HepG2 (cell line): ENCODE data around the gene MLLT10. TPM values are rescaled to one million over a fixed set of nuclear protein-coding genes. Genes with fewer than 3 reads are reported as not detected.
A peak's percentile ranks its signal among the peaks of the same experiment; 100 is the strongest.

ENCODE experiments used
- ATAC-seq: fragments of 200-7000 bp; cut with Tn5 transposase; 3 replicates; pipeline ENCODE4 v1.9.1; 2020; ENCODE audit warnings: mild to moderate bottlenecking, moderate library complexity
- BruUV-seq: library from RNA; stranded (reverse); fragments of 400-500 nt; replicated peaks from 2 replicates; lab custom pipeline; 2021; lab: Mats Ljungman, UMichigan
- CTCF ChIA-PET: fragments of 300-600 bp; formaldehyde crosslinking; extraction: SDS; loops from one replicate; lab custom pipeline; 2021; ENCODE audit warnings: low total read pairs, inconsistent platforms, low intra/inter-chr PET ratio; lab: Yijun Ruan, JAX
- POLR2A ChIA-PET: fragments of 350-600 bp; sonication (Branson Sonifier 250); formaldehyde crosslinking; loops from one replicate; lab custom pipeline; 2020; ENCODE audit warnings: antibody characterized with exemption, inconsistent platforms; lab: Yijun Ruan, JAX
- DNase-seq: peaks from one replicate; pipeline ENCODE4 v3.0.0-alpha.2; 2015; ENCODE audit warnings: low spot score
- FAIRE-seq: peaks from 3 replicates; lab custom pipeline; 2011; peaks lifted over from hg19 to GRCh38; lab: Jason Lieb, UNC
- H2AFZ ChIP-seq: one replicate; pipeline ENCODE4 v1.6.1; 2011; ENCODE audit warnings: low read length, inconsistent platforms
- H3K27ac ChIP-seq: fragments of 300-600 bp; 3 replicates; pipeline ENCODE4 v1.8.0; 2011; ENCODE audit warnings: mixed run types, mild to moderate bottlenecking, mixed read lengths, low read length, inconsistent platforms; ENCODE audit not compliant: insufficient read depth; ENCODE audit errors: extremely low read length
- H3K27me3 ChIP-seq, 2 experiments: fragments of 200-600 bp in 1 of 2; 2 replicates in 1 of 2; 3 replicates in 1 of 2; pipeline versions ENCODE4 v1.6.0 to v1.8.0; 2011; ENCODE audit warnings: low read length in 2 of 2, mild to moderate bottlenecking in 2 of 2, moderate library complexity in 2 of 2, inconsistent platforms in 1 of 2; ENCODE audit not compliant: insufficient read depth in 2 of 2, control insufficient read depth in 1 of 2
- H3K36me3 ChIP-seq, 2 experiments: fragments of 200-600 bp in 1 of 2; replicated peaks in 1 of 2; 2 replicates in 1 of 2; 3 replicates in 1 of 2; pipeline versions ENCODE4 v1.5.1 to v1.8.0; 2011; ENCODE audit warnings: low read length in 2 of 2, inconsistent platforms in 1 of 2; ENCODE audit not compliant: insufficient read depth in 2 of 2, control insufficient read depth in 1 of 2
- H3K4me1 ChIP-seq: 2 replicates; pipeline ENCODE4 v1.5.1; 2012; ENCODE audit warnings: low read length, inconsistent platforms; ENCODE audit not compliant: insufficient read depth
- H3K4me2 ChIP-seq: 2 replicates; pipeline ENCODE4 v1.6.0; 2011; ENCODE audit warnings: low read depth, low read length, inconsistent platforms
- H3K4me3 ChIP-seq, 3 experiments: fragments of 200-600 bp in 1 of 3; sonication (generic), shearing (Covaris generic) in 1 of 3; replicated peaks in 1 of 3; 2 replicates each; pipeline ENCODE4 v1.5.1; 2011 to 2016; ENCODE audit warnings: low read length in 3 of 3, inconsistent platforms in 2 of 3, low read depth in 2 of 3, mild to moderate bottlenecking in 2 of 3, control low read depth in 1 of 3, mixed read lengths in 1 of 3; ENCODE audit not compliant: insufficient read depth in 1 of 3
- H3K79me2 ChIP-seq: one replicate; pipeline ENCODE4 v1.6.1; 2011; ENCODE audit warnings: low read length, inconsistent platforms; ENCODE audit not compliant: insufficient read depth
- H3K9ac ChIP-seq: 2 replicates; pipeline ENCODE4 v1.6.0; 2011; ENCODE audit warnings: mild to moderate bottlenecking, low read depth, low read length, inconsistent platforms; ENCODE audit not compliant: insufficient read depth
- H3K9me3 ChIP-seq: 2 replicates; pipeline ENCODE4 v1.5.1; 2012; ENCODE audit warnings: mild to moderate bottlenecking, low read length
- H4K20me1 ChIP-seq: 2 replicates; pipeline ENCODE4 v1.6.0; 2011; ENCODE audit warnings: inconsistent platforms, mild to moderate bottlenecking, low read length, moderate library complexity; ENCODE audit not compliant: insufficient read depth
- ETV6 ChIP-seq: sonication (generic); formaldehyde crosslinking; conservative IDR thresholded peaks from 2 replicates; pipeline ENCODE4 v1.4.0; 2020; ENCODE audit warnings: missing genetic modification reagents
- FOXA1 ChIP-seq, 2 experiments: fragments of 450-650 bp in 1 of 2; sonication (generic) in 1 of 2; formaldehyde crosslinking in 1 of 2; IDR thresholded peaks; 2 replicates each; pipeline versions ENCODE4 v1.4.0 to v1.6.1; 2016 to 2020; ENCODE audit warnings: missing genetic modification reagents in 1 of 2
- GLI4 ChIP-seq: sonication (generic); formaldehyde crosslinking; IDR thresholded peaks from 2 replicates; pipeline ENCODE4 v1.5.1; 2020; ENCODE audit warnings: missing genetic modification reagents, mild to moderate bottlenecking, moderate library complexity, borderline replicate concordance
- HNF4G ChIP-seq, 2 experiments: sonication (generic) in 1 of 2; formaldehyde crosslinking in 1 of 2; IDR thresholded peaks; 2 replicates each; pipeline versions ENCODE4 v1.4.0 to v1.6.1; 2011 to 2020; ENCODE audit warnings: borderline replicate concordance in 2 of 2, low read depth in 2 of 2, mild to moderate bottlenecking in 2 of 2, low read length in 1 of 2, missing genetic modification reagents in 1 of 2, moderate library complexity in 1 of 2
- NCOA2 ChIP-seq: sonication (generic); formaldehyde crosslinking; IDR thresholded peaks from 2 replicates; pipeline ENCODE4 v1.8.0; 2022; ENCODE audit warnings: inconsistent platforms
- NFE2 ChIP-seq: sonication (generic); formaldehyde crosslinking; IDR thresholded peaks from 2 replicates; pipeline ENCODE4 v1.4.0; 2020; ENCODE audit warnings: missing genetic modification reagents
- NFRKB ChIP-seq: fragments of 450-650 bp; IDR thresholded peaks from 2 replicates; pipeline ENCODE4 v1.6.1; 2017
- PLRG1 ChIP-seq: fragments of 450-650 bp; conservative IDR thresholded peaks from 2 replicates; pipeline ENCODE4 v1.6.1; 2016
- POLR2A ChIP-seq, 2 experiments: IDR thresholded peaks; 2 replicates each; pipeline ENCODE4 v1.6.1; 2011; ENCODE audit warnings: low read depth in 2 of 2, low read length in 2 of 2, mild to moderate bottlenecking in 1 of 2, moderate library complexity in 1 of 2; ENCODE audit not compliant: insufficient read depth in 1 of 2
- RFX3 ChIP-seq: IDR thresholded peaks from 2 replicates; pipeline ENCODE4 v1.6.1; 2016; ENCODE audit warnings: missing biosample characterization, missing genetic modification reagents
- SAFB2 ChIP-seq: sonication (generic); formaldehyde crosslinking; IDR thresholded peaks from 2 replicates; pipeline ENCODE4 v1.5.1; 2020; ENCODE audit warnings: missing genetic modification reagents, low read depth, mild to moderate bottlenecking, borderline replicate concordance
- SALL2 ChIP-seq: sonication (generic); formaldehyde crosslinking; IDR thresholded peaks from 2 replicates; pipeline ENCODE4 v1.8.1; 2023; ENCODE audit warnings: mild to moderate bottlenecking, missing genetic modification reagents, inconsistent platforms
- TCF7 ChIP-seq: sonication (generic); IDR thresholded peaks from 2 replicates; pipeline ENCODE4 v1.6.1; 2016; ENCODE audit warnings: antibody characterized with exemption, low read depth
- TOPORS ChIP-seq: sonication (generic); formaldehyde crosslinking; IDR thresholded peaks from 2 replicates; pipeline ENCODE4 v1.8.0; 2023; ENCODE audit warnings: mild to moderate bottlenecking, missing genetic modification reagents
- ZFP36L1 ChIP-seq: sonication (generic); formaldehyde crosslinking; IDR thresholded peaks from 2 replicates; pipeline ENCODE4 v1.8.0; 2022; ENCODE audit warnings: mild to moderate bottlenecking, missing genetic modification reagents, moderate library complexity
- ZFP62 ChIP-seq: sonication (generic); formaldehyde crosslinking; IDR thresholded peaks from 2 replicates; pipeline ENCODE4 v1.4.0; 2020; ENCODE audit warnings: missing genetic modification reagents
- ZNF232 ChIP-seq: sonication (generic); formaldehyde crosslinking; IDR thresholded peaks from 2 replicates; pipeline ENCODE4 v1.4.0; 2020; ENCODE audit warnings: missing genetic modification reagents, borderline replicate concordance
- ZNF282 ChIP-seq: fragments of 450-650 bp; IDR thresholded peaks from 2 replicates; pipeline ENCODE4 v1.6.1; 2018; ENCODE audit not compliant: partially characterized antibody
- ZNF3 ChIP-seq: IDR thresholded peaks from 2 replicates; pipeline ENCODE4 v1.7.0; 2017; ENCODE audit warnings: inconsistent platforms
- ZNF44 ChIP-seq: sonication (generic); formaldehyde crosslinking; IDR thresholded peaks from 2 replicates; pipeline ENCODE4 v1.5.1; 2020; ENCODE audit warnings: mild to moderate bottlenecking, missing genetic modification reagents
- ZNF607 ChIP-seq: sonication (generic); formaldehyde crosslinking; IDR thresholded peaks from 2 replicates; pipeline ENCODE4 v1.5.1; 2020; ENCODE audit warnings: missing genetic modification reagents, mild to moderate bottlenecking, borderline replicate concordance
- ZNF639 ChIP-seq: conservative IDR thresholded peaks from 2 replicates; pipeline ENCODE4 v1.6.1; 2018; ENCODE audit warnings: missing genetic modification reagents
- ZSCAN12 ChIP-seq: sonication (generic); formaldehyde crosslinking; IDR thresholded peaks from 2 replicates; pipeline ENCODE4 v1.9.0; 2021; ENCODE audit warnings: mild to moderate bottlenecking, missing genetic modification reagents
- ZSCAN22 ChIP-seq: sonication (generic); formaldehyde crosslinking; IDR thresholded peaks from 2 replicates; pipeline ENCODE4 v1.4.0; 2020; ENCODE audit warnings: mild to moderate bottlenecking, missing genetic modification reagents
- WGBS: methylation state at CpG from one replicate; pipeline ENCODE4 v1.1.6; 2017; ENCODE audit warnings: low lambda C conversion rate; 5-methylcytosine and 5-hydroxymethylcytosine counted together
- in situ Hi-C: cut with HindIII; loops from 2 replicates; pipeline ENCODE4 v1.10.0; 2017; ENCODE audit warnings: low pct_unique_long_range_greater_than_20kb; ENCODE audit not compliant: extremely low pct_ligation_motif_present
- intact Hi-C: fragments of 100-400 bp; cut with micrococcal nuclease; formaldehyde crosslinking; loops from one replicate; pipeline ENCODE4 v1.10.0; 2022; ENCODE audit not compliant: unreplicated experiment
- polyA plus RNA-seq, 8 experiments: library from polyadenylated mRNA; depleted of rRNA in 3 of 8; stranded (reverse) in 7 of 8; unstranded in 1 of 8; fragments of >200 nt; fragmentation: Illumina TruSeq in 4 of 8; extraction: Trizol in 4 of 8; gene quantifications; 2 replicates each; pipeline versions ENCODE4 v1.2.1 to v1.2.3, GENCODE V29; 2011 to 2016; ENCODE audit warnings: low read depth in 4 of 8, missing spikeins in 1 of 8, mixed read lengths in 1 of 8; ENCODE audit not compliant: insufficient read depth in 1 of 8
- total RNA-seq, 5 experiments: library from RNA; depleted of rRNA; stranded (reverse); fragments of >200 nt; fragmentation: Illumina TruSeq; extraction: Trizol; gene quantifications; 2 replicates each; pipeline ENCODE4 v1.2.3, GENCODE V29; 2016; ENCODE audit warnings: low read depth in 1 of 5
- TF ChIP-seq, protein P1 (sequence below): sonication (generic); formaldehyde crosslinking; IDR thresholded peaks from 2 replicates; pipeline ENCODE4 v1.4.0; 2020; ENCODE audit warnings: mild to moderate bottlenecking, missing genetic modification reagents

Gene MLLT10
- total and polyA plus RNA-seq, 2 of the 13 experiments (the other 11 are each of a cell fraction or from before 2014, with no cell fraction given): 51.3 to 84.1 TPM

DNA sequence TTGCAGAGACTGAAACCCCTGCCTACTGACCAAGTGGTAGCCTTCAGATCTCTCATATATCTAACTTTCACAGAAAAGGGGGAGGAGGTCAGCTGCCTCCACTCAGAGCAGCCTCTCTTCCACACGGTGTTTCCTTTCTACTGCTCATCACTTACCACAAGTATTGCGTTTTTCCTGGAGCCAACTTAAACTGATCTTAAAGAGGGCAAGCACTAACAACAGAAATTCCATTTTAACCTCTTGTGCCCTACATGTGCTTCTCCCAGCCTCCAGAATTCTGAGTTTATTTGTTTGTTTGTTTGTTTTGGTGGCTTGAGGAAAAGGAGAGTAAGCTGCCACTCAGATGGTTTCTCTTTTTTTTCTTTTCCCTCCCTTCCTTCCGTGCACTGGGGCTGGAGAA is 27.7 kb upstream of the MLLT10 start:
- Histone ChIP-seq H3K27me3 (no peaks in the 10 kb centered on the region), H3K9ac (no peak overlapping the region), H3K79me2 (no peaks in the 10 kb centered on the region), H3K9me3 (no peaks in the 10 kb centered on the region), H4K20me1 (no peaks in the 10 kb centered on the region), H3K4me3 (peak overlapping the region in 2 of 3 experiments; percentile 18 to 41; a peak in 3 of 6 replicates), H3K4me1 (peaks cover 95% of the 10 kb centered on the region), H3K27ac (peak overlapping the region; percentile 58), H2AFZ (no peak overlapping the region), H3K36me3 (no peaks in the 10 kb centered on the region), H3K4me2 (peak overlapping the region; percentile 68)
- in situ Hi-C loops: loop anchor here (25.0 kb wide), 1 partner anchor 806 kb away; the partner anchor contains the start of genes BMI1 and COMMD3
- ChIA-PET POLR2A (interaction anchor here (0.8 to 3.1 kb wide), 9 partner anchors 10 to 65 kb away, joined by 3 to 129 read pairs (median 6); partner anchors contain the start of gene SKIDA1), CTCF (interaction anchor here (1.5 kb wide), 1 partner anchor 10 kb away, joined by 4 read pairs; no protein-coding TSS in a partner anchor)
- WGBS: 14% methylated on average over 3 of the region's 3 CpGs
- no TSS peak for BruUV-seq
- FAIRE-seq (no peak), DNase-seq (no peak), ATAC-seq (peak; percentile 66)
- intact Hi-C loops: no loop called here
- TF ChIP-seq HNF4G (IDR thresholded peaks at IDR 0.05; ENCODE audit: borderline replicate concordance, low read depth, low read length) (no peak), HNF4G (CRISPR knock-in tag; IDR thresholded peaks at IDR 0.05; ENCODE audit: borderline replicate concordance, low read depth) (no peak), RFX3 (CRISPR knock-in tag) (no peak), ZFP62 (CRISPR knock-in tag) (no peak), NCOA2 (CRISPR knock-in tag) (no peak), ZFP36L1 (no peak), ZNF639 (0 out of 2 replicates have a peak, but pooled peaks have one; percentile 7), FOXA1 (IDR thresholded peaks at IDR 0.05) (no peak), FOXA1 (CRISPR knock-in tag; IDR thresholded peaks at IDR 0.05) (no peak), ZNF232 (no peak), POLR2A (IDR thresholded peaks at IDR 0.05; ENCODE audit: insufficient read depth in 1 of 2, low read depth in 2 of 2, low read length in 2 of 2) (no peak), TOPORS (CRISPR knock-in tag) (no peak), ZSCAN22 (no peak), GLI4 (CRISPR knock-in tag) (0 out of 2 replicates have a peak, but pooled peaks have one; percentile 76), PLRG1 (no peak), NFE2 (CRISPR knock-in tag) (no peak), ZSCAN12 (CRISPR knock-in tag) (no peak), TCF7 (no peak), ZNF607 (CRISPR knock-in tag) (0 out of 2 replicates have a peak, but pooled peaks have one; percentile 59), NFRKB (no peak), ZNF282 (no peak), ZNF3 (CRISPR knock-in tag) (no peak), SALL2 (CRISPR knock-in tag) (0 out of 2 replicates have a peak, but pooled peaks have one; percentile 2), SAFB2 (CRISPR knock-in tag) (no peak), ZNF44 (0 out of 2 replicates have a peak, but pooled peaks have one; percentile 44), ETV6 (CRISPR knock-in tag) (no peak)
- TF ChIP-seq, protein P1, sequence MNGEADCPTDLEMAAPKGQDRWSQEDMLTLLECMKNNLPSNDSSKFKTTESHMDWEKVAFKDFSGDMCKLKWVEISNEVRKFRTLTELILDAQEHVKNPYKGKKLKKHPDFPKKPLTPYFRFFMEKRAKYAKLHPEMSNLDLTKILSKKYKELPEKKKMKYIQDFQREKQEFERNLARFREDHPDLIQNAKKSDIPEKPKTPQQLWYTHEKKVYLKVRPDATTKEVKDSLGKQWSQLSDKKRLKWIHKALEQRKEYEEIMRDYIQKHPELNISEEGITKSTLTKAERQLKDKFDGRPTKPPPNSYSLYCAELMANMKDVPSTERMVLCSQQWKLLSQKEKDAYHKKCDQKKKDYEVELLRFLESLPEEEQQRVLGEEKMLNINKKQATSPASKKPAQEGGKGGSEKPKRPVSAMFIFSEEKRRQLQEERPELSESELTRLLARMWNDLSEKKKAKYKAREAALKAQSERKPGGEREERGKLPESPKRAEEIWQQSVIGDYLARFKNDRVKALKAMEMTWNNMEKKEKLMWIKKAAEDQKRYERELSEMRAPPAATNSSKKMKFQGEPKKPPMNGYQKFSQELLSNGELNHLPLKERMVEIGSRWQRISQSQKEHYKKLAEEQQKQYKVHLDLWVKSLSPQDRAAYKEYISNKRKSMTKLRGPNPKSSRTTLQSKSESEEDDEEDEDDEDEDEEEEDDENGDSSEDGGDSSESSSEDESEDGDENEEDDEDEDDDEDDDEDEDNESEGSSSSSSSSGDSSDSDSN (CRISPR knock-in tag): no peak
